Type B pancreatic cell (in vitro differentiated cells): Measurements from ENCODE around the gene LTB4R. TPM values are rescaled to one million over a fixed set of nuclear protein-coding genes. Genes with fewer than 3 reads are reported as not detected.
A peak's percentile ranks its signal among the peaks of the same experiment; 100 is the strongest.

Experiments
- DNase-seq: peaks from one replicate; pipeline ENCODE4 v3.0.0; 2021; ENCODE audit warnings: mixed read lengths; ENCODE audit not compliant: unreplicated experiment; ENCODE audit errors: extremely low spot score
- H3K27ac Mint-ChIP-seq: 2 replicates; pipeline ENCODE4 v1.8.0; 2021; ENCODE audit warnings: mild to moderate bottlenecking, mixed read lengths
- H3K27me3 Mint-ChIP-seq: 2 replicates; pipeline ENCODE4 v1.8.0; 2021; ENCODE audit warnings: mixed read lengths
- H3K36me3 Mint-ChIP-seq: 2 replicates; pipeline ENCODE4 v1.8.0; 2021; ENCODE audit warnings: mixed read lengths
- H3K4me1 Mint-ChIP-seq: one replicate; pipeline ENCODE4 v1.8.0; 2021; ENCODE audit warnings: mixed read lengths; ENCODE audit not compliant: unreplicated experiment
- H3K4me3 Mint-ChIP-seq: 2 replicates; pipeline ENCODE4 v1.8.0; 2021; ENCODE audit warnings: mild to moderate bottlenecking, mixed read lengths
- H3K9me3 Mint-ChIP-seq: 2 replicates; pipeline ENCODE4 v1.8.0; 2021; ENCODE audit warnings: mixed read lengths
- CTCF ChIP-seq: fragments of 200-600 bp; sonication (generic); conservative IDR thresholded peaks from 2 replicates; pipeline ENCODE4 v1.5.0; 2021; ENCODE audit warnings: antibody characterized with exemption, mild to moderate bottlenecking
- total RNA-seq: library from RNA; stranded (reverse); gene quantifications from 2 replicates; pipeline ENCODE4 v1.2.1, GENCODE V29; 2021; ENCODE audit warnings: low replicate concordance

LTB4R gene
- total RNA-seq, 1 donor from 2014 or later = 8.8 TPM

GRCh38 chr14:24299255-24300191 is 11.8 kb upstream of the LTB4R start, which contains the start of the genes DHRS1 and NOP9:
Gene DHRS1, minus strand, starts transcription at chr14:24299780. Its CDS starts 674 bp downstream, at chr14:24299106.
Gene NOP9, plus strand, starts transcription at chr14:24299850. Its CDS starts 105 bp downstream, at chr14:24299955.
- Mint-ChIP-seq H3K4me3 (peak within 1 kb of the TSS; percentile 95), H3K4me1 (peaks cover 33% of the 10 kb centered on the region), H3K9me3 (no peaks in the 10 kb centered on the region), H3K27me3 (no peaks in the 10 kb centered on the region), H3K36me3 (peaks cover 7% of the 10 kb centered on the region), H3K27ac (peak within 1 kb of the TSS; percentile 98)
- no peak for TF ChIP-seq CTCF
- peak; percentile 95 for DNase-seq

GRCh38 chr14:24300326-24300980 is 10.8 kb upstream of the LTB4R start:
- Mint-ChIP-seq H3K4me1 (peaks cover 33% of the 10 kb centered on the region), H3K4me3 (peak overlapping the region; percentile 95), H3K27me3 (no peaks in the 10 kb centered on the region), H3K9me3 (no peaks in the 10 kb centered on the region), H3K27ac (peak overlapping the region; percentile 98), H3K36me3 (peaks cover 14% of the 10 kb centered on the region)
- DNase-seq = no peak
- no peak for TF ChIP-seq CTCF

- TF ChIP-seq CTCF = no peak
- no peak overlapping the region for H3K4me3 Mint-ChIP-seq
- peaks cover 27% of the 10 kb centered on the region for H3K4me1 Mint-ChIP-seq
- H3K9me3 Mint-ChIP-seq = no peaks in the 10 kb centered on the region
- H3K27me3 Mint-ChIP-seq = no peaks in the 10 kb centered on the region
- no peak overlapping the region for H3K27ac Mint-ChIP-seq
- H3K36me3 Mint-ChIP-seq = peaks cover 24% of the 10 kb centered on the region
- DNase-seq = no peak
Observed at GRCh38 chr14:24304019-24304387, 7.3 kb upstream of the LTB4R start.

GRCh38 chr14:24307156-24307574 is 4.1 kb upstream of the LTB4R start:
- Mint-ChIP-seq H3K9me3 (no peaks in the 10 kb centered on the region), H3K27me3 (no peaks in the 10 kb centered on the region), H3K4me3 (peak overlapping the region; percentile 45), H3K36me3 (peaks cover 26% of the 10 kb centered on the region), H3K27ac (peak overlapping the region; percentile 70), H3K4me1 (peaks cover 7% of the 10 kb centered on the region)
- no peak for TF ChIP-seq CTCF
- DNase-seq = no peak

- DNase-seq = no peak
- peak; percentile 94 for TF ChIP-seq CTCF
- H3K36me3 Mint-ChIP-seq = peaks cover 26% of the 10 kb centered on the region
- peak within 1 kb of the TSS; percentile 45 for H3K4me3 Mint-ChIP-seq
- H3K27ac Mint-ChIP-seq = peak within 1 kb of the TSS; percentile 70
- no peaks in the 10 kb centered on the region for H3K9me3 Mint-ChIP-seq
- H3K27me3 Mint-ChIP-seq = no peaks in the 10 kb centered on the region
- H3K4me1 Mint-ChIP-seq = peaks cover 7% of the 10 kb centered on the region
Observed at GRCh38 chr14:24307575-24308341, 3.5 kb upstream of the LTB4R start, which contains the start of gene CIDEB. Gene CIDEB, minus strand, starts transcription at chr14:24307977. Its CDS starts 119 bp downstream, at chr14:24307858.
